H4 (cell line): ENCODE measurements around the gene CHRNA1. TPM values are rescaled to one million over a fixed set of nuclear protein-coding genes. Genes with fewer than 3 reads are reported as not detected.

Experiments used
- DNase-seq: peaks from one replicate; pipeline ENCODE4 v3.0.0-alpha.2; 2015; ENCODE audit warnings: low spot score
- total RNA-seq: library from RNA; depleted of rRNA; stranded (reverse); fragments of >200 nt; shearing (Covaris generic); gene quantifications from 2 replicates; pipeline ENCODE4 v1.2.3, GENCODE V29; 2014; rRNA removed

Gene CHRNA1
- 0.94 and 1.1 TPM in 2 replicates for total RNA-seq

GRCh38 chr2:174764280-174765255, at the start of gene CHRNA1:
Gene CHRNA1 (minus strand): TSS chr2:174764472. CDS start chr2:174764394, 78 bp downstream.
- peak; percentile 43 for DNase-seq

GRCh38 chr2:174812037-174812436, 47.8 kb upstream of the CHRNA1 start:
- DNase-seq = no peak

GRCh38 chr2:174807931-174808330, 43.7 kb upstream of the CHRNA1 start:
- DNase-seq = no peak

- DNase-seq = no peak
Observed at GRCh38 chr2:174805803-174806202, 41.5 kb upstream of the CHRNA1 start.

- DNase-seq = no peak
Observed at GRCh38 chr2:174802459-174802858, 38.2 kb upstream of the CHRNA1 start.

- no peak for DNase-seq
Observed at GRCh38 chr2:174800436-174801205, 36.3 kb upstream of the CHRNA1 start.

GRCh38 chr2:174798801-174799200, 34.5 kb upstream of the CHRNA1 start:
- no peak for DNase-seq

- DNase-seq = no peak
Observed at GRCh38 chr2:174797781-174798276, 33.6 kb upstream of the CHRNA1 start.

- DNase-seq = no peak
Observed at GRCh38 chr2:174796319-174796771, 32.1 kb upstream of the CHRNA1 start.

GRCh38 chr2:174794851-174795374, 30.6 kb upstream of the CHRNA1 start:
- DNase-seq = no peak

GRCh38 chr2:174792309-174793025, 28.2 kb upstream of the CHRNA1 start:
- no peak for DNase-seq

- DNase-seq = no peak
Observed at GRCh38 chr2:174791746-174792280, 27.5 kb upstream of the CHRNA1 start.

GRCh38 chr2:174791020-174791419, 26.7 kb upstream of the CHRNA1 start:
- DNase-seq = no peak

GRCh38 chr2:174789001-174789400, 24.7 kb upstream of the CHRNA1 start:
- DNase-seq = no peak

GRCh38 chr2:174788291-174788929, 24.1 kb upstream of the CHRNA1 start:
- DNase-seq = peak; percentile 76

GRCh38 chr2:174787487-174788205, 23.4 kb upstream of the CHRNA1 start:
- DNase-seq = peak; percentile 90

GRCh38 chr2:174786066-174786725, 21.9 kb upstream of the CHRNA1 start:
- no peak for DNase-seq

GRCh38 chr2:174785481-174785880, 21.2 kb upstream of the CHRNA1 start:
- DNase-seq = no peak

- DNase-seq = no peak
Observed at GRCh38 chr2:174784909-174785308, 20.6 kb upstream of the CHRNA1 start.
